Stimulated activated CD4-positive, alpha-beta T cell treated with anti-CD3 and anti-CD28 coated beads, Interleukin-12 subunit alpha, Interleukin-12 subunit beta, amount 100 ng/mL, for 48 hours (primary cell): ENCODE measurements around the gene RNF4.
"Not testable (repeated sequence)": the region's sequence is repeated elsewhere in the genome, so short reads cannot be mapped to it uniquely, and the experiment has no call there.

ENCODE experiments used
- DNase-seq, 3 donors: peaks; one replicate each; pipeline ENCODE4 v3.0.0-alpha.2; 2020; ENCODE audit warnings: low read depth in 2 of 3, low spot score in 1 of 3

The RNF4 gene, protein sequence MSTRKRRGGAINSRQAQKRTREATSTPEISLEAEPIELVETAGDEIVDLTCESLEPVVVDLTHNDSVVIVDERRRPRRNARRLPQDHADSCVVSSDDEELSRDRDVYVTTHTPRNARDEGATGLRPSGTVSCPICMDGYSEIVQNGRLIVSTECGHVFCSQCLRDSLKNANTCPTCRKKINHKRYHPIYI

DNA sequence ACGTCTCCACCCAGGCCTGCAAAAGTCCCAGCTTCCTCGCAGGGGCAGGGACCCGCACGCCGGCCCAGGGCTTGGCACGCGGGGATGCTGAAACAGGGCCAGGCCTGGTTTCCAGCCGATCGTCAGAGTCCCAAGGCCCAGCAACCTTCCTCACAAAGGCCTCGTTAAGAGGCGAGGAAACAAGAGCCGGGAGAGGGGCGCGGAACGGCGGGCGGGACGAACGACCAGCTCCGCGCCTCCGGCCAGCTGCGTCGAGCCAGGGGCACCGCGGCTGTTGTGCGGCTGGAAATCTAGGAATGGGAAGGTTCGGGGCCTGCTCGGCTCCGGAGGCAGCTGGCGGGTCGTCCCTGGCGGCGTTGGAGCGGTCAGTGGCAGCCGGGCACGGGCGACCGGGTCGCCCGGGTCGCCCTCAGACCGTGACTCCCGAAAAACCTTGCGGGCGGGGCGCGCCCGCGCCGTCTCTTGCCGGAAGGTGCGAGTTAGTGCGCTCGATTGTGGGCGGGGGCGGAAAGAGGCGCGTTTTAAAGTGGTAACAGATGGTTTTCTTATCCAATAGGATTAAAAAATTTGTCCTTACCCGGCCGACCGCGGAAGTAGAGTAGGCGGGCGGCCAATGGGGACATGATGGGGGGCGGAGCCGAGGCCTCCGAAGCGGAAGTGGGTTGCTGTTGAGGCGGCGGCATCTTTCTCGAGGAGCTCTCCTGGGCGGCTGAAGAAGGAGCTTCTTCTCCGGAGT lies at the start of gene RNF4:
Gene RNF4 (plus strand): TSS at position 651 of the 736 bp plus-strand sequence. CDS start 21,388 bp downstream, outside the sequence.
- DNase-seq, result peak; percentile 92 to 95 (median 94)

DNA sequence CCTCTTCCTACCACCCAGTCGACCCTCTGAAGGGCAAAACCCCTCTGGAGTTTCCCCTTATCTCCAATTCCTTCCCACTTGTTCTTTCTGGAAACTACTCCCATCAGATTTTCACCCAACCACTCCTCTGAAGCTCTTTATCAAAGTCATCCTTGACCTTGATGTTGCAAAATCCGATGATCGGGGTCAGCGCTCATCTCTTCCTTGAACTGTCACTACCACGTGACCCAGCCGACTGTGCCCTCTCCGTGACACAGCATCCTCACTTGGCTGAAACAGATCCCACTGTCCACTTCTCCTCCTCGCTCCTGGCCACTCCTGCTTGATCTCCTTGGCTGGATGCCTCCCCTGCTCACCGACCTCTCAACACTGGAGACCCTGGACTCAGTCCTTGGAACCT lies 49.1 kb upstream of the RNF4 start:
- DNase-seq, result no peak

DNA sequence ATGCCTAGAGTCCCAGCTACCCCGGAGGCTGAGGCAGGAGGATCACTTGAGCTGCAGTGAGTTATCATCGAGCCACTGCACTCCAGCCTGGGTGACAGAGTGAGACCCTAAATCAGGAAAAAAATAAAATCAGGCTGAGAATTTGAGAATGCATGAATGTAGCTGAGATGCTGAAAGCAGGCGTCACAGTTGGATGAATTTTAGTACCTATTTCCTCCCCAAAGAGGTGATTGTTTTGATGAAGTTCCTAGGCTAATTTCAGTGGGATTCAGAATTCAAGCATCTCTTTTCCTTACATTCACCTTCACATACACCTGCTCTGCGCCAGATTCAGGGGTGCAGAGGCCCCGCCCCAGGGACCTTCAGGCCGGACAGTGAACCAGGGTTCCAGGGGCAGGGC lies 47.0 kb upstream of the RNF4 start:
- DNase-seq, result no peak

DNA sequence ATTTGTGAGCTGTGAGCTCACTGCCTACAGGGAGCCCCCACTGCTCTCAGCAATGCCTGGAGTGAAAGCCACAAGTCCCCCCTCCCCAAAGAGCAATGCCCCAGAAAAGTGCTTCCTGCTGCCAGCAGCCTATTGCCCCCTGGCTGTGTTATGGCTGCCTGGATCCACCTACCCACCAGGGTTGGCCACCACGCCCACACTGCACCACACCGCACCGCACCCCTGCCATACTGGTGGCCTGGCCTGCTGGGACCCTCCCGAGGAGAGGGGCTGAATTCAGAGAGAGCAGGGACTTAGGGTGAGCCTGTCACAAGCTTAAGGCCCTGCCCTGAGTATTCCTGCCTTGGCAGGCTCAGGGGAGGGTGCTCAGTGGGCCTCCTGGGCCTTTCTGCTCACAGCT lies 45.8 kb upstream of the RNF4 start:
- no peak for DNase-seq

DNA sequence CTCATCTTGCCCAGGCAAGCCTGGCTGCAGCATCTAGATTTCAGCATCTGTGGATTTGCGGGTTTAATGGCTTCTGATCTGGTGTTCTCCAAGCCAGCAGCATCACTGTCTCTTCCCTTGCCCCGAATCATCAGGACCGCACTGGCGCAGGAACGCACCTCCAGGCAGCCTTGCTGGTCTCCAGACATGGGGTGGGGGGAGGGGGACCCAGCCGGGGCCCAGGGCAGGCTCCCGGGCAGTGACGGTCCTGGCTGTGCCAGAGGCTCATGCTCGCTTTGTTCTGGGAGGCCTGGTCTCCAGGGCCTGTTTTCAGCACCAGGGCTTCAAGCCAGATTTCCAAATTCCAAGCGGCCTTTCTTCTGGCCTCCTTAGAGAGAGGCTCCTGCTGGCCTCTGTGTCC lies 45.2 kb upstream of the RNF4 start:
- DNase-seq, result no peak

DNA sequence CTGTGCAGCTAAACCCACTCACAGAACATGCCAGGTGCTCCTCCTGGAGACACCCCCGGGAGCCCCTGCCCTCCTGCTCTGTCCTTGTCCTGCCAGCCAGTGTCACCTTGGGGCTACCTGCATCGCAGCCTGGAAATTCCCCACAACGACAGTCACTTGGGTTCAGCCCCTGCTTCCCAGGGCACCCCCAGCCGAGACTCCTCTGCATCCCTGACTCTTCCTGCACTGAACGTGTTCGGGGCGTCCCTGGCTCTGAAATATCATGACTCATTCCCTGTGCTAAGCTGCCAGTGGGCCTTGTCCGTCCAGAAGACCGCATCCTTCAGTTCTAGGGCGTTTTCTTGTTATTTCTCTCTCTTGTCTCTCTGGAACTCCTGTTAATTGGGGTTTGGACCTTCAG lies 44.3 kb upstream of the RNF4 start:
- no peak for DNase-seq

DNA sequence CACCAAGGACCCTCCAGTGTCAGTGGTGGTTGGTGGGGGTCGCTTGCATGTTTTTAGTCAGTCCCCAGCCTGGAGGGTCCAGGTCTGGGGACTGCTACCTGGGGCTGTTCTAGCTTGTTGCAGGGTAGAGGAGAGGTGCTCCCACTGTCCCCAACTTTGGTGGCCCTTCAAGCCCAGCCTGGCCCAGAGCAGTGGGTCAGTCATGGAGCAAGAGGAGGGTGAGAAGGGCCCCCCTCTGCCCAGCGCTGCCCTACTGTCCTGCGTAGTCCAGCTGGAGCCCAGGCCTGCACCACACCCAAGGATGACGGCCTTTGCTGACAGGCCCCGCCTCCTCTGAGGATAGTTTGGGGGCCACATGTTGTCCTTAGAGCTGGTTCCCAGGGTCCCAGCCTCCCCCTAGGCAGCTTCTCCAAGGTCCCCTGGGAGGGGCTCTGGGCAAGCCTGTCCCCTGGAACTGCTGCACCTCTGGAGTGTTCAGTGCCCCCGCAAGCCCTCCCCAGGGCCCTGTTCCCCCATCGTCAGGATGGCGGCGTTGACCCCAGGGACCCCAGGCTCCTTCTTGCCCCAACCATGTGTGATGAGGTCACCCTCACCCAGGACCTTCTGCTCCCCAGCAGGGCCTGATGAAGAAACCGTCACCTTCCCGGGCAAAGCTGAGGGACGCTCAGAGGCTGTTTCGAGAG lies 43.4 kb upstream of the RNF4 start:
- DNase-seq, result no peak

DNA sequence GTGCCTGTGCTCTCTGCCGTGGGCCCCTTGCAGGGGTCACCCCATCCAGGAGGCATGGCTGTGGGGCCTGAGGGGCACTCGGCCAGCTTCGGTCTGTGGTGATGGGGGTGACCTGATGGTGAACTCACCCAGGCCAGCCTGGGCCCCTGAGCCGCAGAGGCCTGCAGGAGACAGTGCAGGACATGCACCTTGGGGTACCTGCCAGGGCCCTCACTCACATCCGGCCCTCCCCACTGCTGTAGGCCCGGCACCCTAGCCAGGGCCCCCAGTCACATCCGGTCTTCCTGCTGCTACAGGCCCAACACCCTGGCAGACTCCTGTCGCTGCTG lies 42.9 kb upstream of the RNF4 start:
- DNase-seq, result no peak

DNA sequence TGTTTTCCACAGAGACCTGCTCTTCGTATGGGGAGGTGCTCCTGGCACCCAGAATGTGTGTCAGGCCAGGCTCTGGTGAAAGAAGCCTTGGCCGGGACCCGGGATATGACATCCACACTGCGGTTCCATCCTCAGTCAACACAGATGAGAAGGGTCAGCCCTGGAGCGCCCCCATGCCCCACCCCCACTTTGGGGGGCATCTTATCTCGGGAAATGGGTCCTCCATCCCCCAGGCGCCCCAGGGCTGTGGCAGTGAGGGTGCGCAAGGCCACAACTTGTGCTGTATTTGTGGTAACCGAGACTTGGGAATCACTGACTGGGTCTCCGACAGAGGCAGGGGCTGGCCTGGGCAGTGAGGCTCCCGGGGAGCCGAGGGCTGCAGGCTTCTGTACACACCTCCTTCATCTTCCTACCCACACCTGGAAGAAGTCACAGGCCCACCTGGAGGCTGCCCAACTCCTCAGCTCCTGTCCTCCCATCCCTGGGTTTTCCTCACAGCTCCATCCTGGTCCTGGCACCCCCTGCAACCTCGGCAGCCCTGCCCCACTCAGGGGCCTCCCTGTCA lies 42.1 kb upstream of the RNF4 start:
- no peak for DNase-seq

DNA sequence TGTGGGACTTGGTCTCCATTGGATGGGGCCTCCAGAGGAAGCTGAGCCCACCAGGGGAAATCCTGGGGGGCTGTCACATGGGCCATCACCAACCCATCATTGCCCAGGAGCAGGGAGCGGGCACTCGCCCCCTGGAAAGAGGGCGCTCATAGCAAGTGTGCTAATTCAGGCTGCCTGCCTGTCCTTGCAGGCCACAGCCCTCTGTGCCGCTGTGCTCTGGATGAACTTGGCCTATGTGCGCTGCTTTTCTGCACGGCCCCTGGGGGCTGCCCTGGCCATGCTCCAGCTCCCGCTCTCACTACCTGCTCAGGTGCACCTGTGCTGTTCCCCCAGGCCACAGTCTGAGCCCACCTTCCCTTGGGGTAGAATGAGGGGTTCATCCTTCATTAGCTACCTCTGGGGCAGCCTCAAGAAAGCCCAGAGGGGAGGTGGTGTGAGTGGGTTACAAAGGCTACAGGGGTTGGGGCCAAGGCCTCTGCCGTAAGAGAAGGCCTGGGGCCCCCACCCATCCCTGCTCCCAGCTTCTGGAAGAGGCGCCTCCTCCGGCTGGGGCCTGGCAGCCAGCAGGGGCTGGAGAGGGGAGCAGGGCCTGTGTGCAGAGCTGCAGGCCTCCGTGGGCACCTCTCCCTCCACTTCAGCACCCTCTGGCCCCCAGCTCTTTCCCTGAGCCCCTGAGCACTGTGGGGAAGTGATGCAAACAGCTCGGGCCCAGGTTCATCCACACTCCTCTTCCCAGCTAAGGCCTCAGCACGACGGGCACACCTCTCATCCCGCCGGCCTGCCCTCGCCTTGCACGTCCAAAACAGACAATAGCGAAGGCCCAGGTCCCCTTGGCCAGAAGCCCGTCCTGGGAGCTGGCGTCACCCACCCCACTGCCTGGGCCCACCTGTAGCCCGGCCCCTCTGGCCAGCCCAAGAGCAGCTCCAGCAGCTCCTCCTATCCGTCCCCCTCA lies 41.2 kb upstream of the RNF4 start:
- no peak for DNase-seq

DNA sequence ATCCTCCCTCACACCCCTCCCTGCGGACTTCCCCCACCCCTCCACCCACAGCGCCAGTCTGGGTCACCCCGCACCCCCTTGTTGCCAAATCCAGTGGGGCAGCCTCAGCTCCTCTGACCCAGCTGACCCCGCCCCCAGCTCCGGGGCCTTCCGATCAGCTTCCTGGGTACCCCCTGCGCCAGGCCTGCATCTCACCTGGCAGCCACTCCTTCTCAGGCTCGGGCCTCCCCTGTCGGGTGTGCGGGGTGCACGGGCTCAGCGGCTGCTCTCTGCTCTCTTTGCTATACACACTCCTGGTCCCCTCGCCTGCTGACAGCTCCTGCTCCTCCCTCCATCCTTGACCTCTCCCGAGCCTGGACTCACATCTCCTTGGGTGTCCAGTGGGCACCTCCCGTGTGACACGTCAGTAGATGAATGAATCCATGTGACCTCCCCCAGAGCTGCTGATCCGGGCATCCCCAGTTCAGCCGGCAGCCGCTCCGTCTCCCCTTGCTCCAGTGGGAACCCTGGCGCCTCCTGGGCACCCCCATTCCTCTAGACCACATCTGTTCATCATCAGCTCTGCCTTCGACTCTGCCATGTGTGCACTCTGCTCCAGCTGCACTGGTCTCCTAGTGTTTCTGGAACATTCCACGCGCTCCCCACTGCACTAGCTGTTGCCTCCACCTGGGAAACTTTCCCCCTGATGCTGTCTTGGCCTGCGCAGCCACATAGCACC lies 40.3 kb upstream of the RNF4 start:
- no peak for DNase-seq

DNA sequence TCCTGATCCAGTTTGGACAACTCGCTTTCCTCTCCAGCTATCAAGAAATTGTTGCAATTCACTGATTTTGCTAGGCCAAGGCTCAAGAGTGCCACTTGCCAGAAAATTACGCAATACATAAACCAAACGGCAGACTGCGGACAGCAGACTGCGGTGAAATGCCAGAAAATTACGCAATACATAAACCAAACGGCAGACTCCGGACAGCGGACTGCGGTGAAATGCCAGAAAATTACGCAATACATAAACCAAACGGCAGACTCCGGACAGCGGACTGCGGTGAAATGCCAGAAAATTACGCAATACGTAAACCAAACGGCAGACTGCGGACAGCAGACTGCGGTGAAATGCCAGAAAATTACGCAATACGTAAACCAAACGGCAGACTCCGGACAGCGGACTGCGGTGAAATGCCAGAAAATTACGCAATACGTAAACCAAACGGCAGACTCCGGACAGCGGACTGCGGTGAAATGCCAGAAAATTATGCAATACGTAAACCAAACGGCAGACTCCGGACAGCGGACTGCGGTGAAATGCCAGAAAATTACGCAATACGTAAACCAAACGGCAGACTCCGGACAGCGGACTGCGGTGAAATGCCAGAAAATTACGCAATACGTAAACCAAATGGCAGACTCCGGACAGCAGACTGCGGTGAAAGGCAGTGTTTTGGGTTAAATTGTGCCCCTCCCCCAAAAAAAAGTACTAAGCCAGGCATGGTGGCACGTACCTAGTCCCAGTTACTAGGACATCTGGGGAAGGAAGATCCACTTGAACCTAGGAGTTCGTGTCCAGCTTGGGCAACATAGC lies 38.8 kb upstream of the RNF4 start:
- DNase-seq, result not testable (repeated sequence)

DNA sequence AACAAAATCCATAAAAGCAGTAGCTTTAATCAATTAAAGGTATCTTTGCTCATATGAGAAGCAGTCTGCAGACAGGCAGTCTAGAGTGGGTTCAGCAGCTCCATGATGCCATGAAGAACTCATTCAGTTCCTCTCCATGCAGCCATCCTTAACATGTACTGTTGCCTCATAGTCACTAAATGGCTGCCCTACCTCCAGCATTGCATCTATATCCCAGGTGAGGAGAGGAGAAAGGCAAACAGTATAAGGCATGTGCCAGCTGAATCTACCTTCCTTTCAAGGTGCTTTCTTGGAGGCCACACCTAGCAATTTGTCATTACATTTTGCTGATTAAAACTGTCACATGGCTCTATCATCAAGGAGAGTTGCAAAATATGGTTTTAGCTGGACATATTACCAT lies 36.9 kb upstream of the RNF4 start:
- DNase-seq, result no peak

DNA sequence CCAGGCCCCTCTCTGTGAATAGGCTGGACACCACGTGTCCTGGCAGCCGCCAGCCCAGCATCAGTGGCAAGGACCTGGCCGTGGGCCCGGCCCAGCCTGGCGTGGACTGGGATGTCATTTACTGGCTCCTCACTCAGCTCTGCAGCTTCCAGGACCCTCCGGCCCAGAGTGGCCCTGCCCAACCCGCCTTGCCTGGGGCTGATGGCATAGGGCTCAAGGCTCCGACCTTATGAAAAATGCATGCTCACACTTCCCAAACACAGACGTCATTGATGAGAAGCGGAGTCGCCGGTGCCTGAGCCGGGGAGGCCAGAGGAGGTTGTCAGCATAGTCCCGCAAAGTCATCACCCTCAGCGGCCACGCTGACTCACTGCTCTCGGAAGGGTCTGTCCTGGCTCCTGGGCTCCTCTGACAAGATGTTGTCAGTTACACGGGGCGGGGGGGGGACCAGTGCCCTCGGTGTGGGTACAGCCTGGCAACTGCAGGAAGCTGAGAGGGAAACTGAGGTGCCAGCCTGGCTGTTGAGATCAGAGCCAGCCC lies 35.8 kb upstream of the RNF4 start:
- no peak for DNase-seq

DNA sequence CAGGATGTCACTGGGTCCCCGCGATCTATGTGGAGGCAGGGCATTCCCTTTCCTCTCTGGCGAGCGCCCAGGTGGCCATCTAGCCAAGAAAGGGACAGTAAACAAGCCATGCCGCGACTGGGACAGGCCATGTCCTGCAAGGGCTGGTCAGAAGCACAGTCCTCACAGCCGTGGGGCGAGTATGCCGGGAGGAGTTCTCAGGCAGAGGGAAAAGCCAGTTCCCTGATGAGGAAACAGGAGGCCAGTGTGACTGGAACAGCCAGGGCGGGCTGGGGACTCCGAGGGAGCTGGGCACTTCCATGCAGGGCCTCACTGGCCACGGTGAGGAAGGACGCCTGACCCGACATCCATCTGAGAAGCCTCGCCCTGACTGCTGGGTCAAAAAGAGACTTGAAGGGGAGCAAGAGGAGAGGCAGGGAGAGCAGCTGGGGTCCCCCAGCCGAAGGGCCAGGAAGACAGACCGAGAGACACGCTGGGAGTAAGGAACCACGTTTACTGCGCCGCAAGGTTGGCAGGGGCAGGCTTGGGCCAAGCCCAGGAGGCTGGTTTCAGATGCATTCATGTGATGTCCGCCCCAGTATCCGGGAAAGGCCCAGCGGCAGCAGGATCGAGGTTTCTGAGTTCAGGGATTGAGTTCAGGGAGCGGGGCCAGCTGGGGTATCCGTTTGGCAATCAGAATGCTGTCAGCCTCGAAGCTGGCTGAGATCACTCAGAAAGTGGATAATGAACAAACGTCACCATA lies 35.1 kb upstream of the RNF4 start:
- no peak for DNase-seq

DNA sequence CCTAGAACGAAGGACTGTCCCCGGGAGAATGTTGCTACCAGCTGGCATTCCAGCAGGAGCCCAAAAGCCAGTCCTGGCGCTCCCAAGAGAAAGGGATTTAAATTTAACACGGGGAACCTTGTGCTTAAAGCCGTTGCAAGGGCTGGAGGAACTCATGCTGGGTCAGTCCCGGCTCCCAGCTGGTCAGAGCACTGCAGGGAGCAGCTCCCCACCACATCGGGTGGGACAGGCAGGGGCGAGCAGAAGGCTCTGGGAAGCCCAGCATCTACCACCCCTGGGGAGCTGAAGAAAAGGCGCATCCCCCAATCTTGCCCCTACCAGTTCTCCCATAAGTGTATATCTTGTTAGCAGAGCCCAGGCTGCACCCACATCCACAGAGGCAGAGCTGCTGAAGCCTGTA lies 34.5 kb upstream of the RNF4 start:
- no peak for DNase-seq

DNA sequence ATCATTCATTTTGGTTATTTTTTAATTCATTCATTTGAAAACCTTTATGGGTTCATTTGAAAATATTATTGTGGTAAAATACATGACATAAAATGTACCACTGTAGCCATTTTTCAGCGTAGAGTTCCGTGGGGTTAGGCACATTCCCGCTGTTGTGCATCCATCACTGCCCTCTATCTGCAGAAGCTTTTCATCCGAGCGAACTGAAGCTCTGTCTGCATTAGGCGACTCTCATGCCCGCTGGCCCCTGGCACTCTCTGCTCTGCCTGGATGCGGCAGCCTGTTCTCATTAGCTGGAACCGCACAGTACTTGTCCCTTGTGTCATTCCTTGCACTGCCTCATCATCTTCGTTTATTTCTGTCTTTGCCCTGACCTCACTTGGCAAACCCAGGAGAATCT lies 32.6 kb upstream of the RNF4 start:
- DNase-seq, result no peak

DNA sequence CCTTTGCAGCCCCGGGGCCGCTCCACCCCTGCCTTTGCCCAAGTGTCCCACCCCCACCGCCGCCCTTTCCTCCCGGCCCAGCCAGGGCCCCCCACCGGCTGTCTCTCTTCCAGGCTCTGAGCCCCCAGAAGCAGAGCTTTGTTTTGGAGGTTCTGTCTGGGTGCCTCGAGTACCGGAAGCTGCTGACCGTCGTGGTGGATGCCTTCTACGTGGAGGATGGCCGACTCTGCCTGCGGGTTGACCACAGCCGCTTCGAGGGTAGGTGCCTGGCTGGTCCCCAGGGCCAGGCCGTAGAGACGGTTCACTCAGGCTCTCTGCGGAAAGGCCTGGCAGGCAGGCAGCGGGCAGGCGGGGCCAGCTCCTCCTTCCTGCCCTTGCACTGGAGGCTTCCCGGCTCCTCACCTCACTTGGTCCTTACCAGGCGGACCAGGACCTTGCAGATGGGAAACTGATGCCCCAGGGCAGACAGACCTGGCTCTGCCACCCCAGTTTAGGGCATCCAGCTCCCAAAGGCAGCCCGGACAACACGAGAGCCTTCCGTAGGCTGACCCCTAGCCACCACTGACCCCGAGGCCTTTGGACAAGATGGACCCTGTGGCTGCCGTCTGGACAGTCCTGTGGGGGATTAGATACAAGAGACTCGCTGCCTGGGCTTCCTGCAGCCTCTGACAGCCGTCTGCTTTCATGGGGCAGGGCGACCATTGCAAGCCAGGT lies 32.0 kb upstream of the RNF4 start:
- no peak for DNase-seq
